Testis (tissue), 3 donors: ENCODE measurements around the gene NOSIP. TPM values are rescaled to one million over a fixed set of nuclear protein-coding genes. Genes with fewer than 3 reads are reported as not detected.
A peak's percentile ranks its signal among the peaks of the same experiment; 100 is the strongest.

Source experiments
- DNase-seq: peaks from one replicate; pipeline ENCODE4 v3.0.0-alpha.2; 2019
- H3K27ac ChIP-seq, 2 donors: fragments of 200-600 bp; sonication (generic); one replicate each; pipeline ENCODE4 v1.5.1; 2019
- H3K27me3 ChIP-seq: fragments of 200-600 bp; sonication (generic); one replicate; pipeline ENCODE4 v1.5.1; 2019
- H3K36me3 ChIP-seq: fragments of 200-600 bp; sonication (generic); one replicate; pipeline ENCODE4 v1.5.1; 2017; ENCODE audit warnings: low read depth; ENCODE audit errors: missing control alignments
- H3K4me1 ChIP-seq: fragments of 200-600 bp; sonication (generic); one replicate; pipeline ENCODE4 v1.5.1; 2019
- H3K4me3 ChIP-seq, 2 donors: fragments of 200-600 bp; sonication (generic); one replicate each; pipeline ENCODE4 v1.5.1; 2017 to 2019
- H3K9me3 ChIP-seq: fragments of 200-600 bp; sonication (generic); one replicate; pipeline ENCODE4 v1.5.1; 2017
- POLR2A ChIP-seq: fragments of 450-650 bp; IDR thresholded peaks from one replicate; pipeline ENCODE4 v1.6.1; 2017; ENCODE audit warnings: antibody characterized with exemption, mild to moderate bottlenecking, moderate library complexity
- WGBS, 2 donors: methylation state at CpG; one replicate each; pipeline ENCODE4 v1.1.5; 2018; 5-methylcytosine and 5-hydroxymethylcytosine counted together
- intact Hi-C: fragments of 100-400 bp; cut with DNase I; formaldehyde crosslinking; loops from one replicate; pipeline ENCODE4 v1.15.1; 2023; ENCODE audit warnings: low total_unique reads
- polyA plus RNA-seq: library from polyadenylated mRNA; stranded (reverse); fragments of 350-450 nt; fragmentation: Illumina TruSeq; extraction: RNeasy Lipid Tissue Mini Kit (QIAGEN cat#74804); gene quantifications from one replicate; pipeline ENCODE4 v1.2.3, GENCODE V29; 2014; ENCODE audit warnings: low read depth, low replicate concordance; ENCODE audit not compliant: insufficient read depth
- small RNA-seq, 2 donors: library from RNA; depleted of rRNA; stranded (forward); fragments of <200 nt; gene quantifications; one replicate each; pipeline ENCODE3, GENCODE V24; 2016
- total RNA-seq, 2 donors: library from RNA; depleted of rRNA; stranded (reverse); fragments of >200 nt; gene quantifications; one replicate each; pipeline ENCODE4 v1.2.3, GENCODE V29; 2016
- TF ChIP-seq, protein P1 (sequence below), 3 experiments: fragments of 450-650 bp in 2 of 3; fragments of 200-600 bp in 1 of 3; sonication (generic) in 1 of 3; IDR thresholded peaks; one replicate each; pipeline ENCODE4 v1.5.1; 2016 to 2019; ENCODE audit warnings: antibody characterized with exemption in 3 of 3, mild to moderate bottlenecking in 2 of 3, moderate library complexity in 1 of 3

NOSIP gene
- total and polyA plus RNA-seq, 3 donors from 2014 or later = 145 to 241 (median 151) TPM

DNA sequence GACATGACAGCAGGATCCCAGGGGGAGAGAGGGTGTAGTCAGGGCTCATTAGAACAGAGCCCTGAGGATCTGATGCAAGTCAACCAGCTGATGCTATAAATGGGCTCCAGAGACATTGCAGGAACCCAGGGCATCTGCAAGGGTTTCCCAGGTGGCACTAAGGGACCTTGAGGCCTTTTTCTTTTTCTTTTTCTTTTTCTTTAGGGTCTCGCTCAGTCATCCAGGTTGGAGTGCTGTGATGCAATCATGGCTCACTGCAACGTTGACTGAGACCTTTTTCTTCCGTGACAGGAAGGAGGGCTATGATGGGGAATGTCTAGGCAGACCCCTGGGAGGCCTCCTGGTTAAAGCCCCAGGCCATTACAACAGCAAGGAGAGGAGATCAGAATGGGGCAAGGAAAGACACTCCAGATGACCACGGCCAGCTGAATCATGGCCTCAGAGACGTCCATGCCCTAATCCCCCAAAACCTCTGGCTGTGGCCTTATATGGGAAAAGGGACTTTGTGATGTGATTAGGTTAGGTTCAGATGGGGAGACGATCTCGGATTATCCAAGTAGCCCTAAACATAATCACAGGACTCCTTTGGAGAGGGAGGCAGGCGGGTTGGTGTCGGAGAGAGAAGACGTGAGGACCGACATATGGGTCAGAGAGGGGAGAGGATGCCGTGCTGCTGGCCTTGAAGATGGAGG is 72.4 kb downstream of the NOSIP start:
- WGBS, 2 donors = 69 to 76% methylated on average over 12 of the region's 12 CpGs
- no peak overlapping the region for H3K27ac ChIP-seq
- H3K9me3 ChIP-seq = no peaks in the 10 kb centered on the region
- no peaks in the 10 kb centered on the region for H3K36me3 ChIP-seq
- H3K4me3 ChIP-seq = no peak overlapping the region
- peaks cover 13% of the 10 kb centered on the region for H3K4me1 ChIP-seq
- intact Hi-C loops = no loop called here
- TF ChIP-seq, protein P1, sequence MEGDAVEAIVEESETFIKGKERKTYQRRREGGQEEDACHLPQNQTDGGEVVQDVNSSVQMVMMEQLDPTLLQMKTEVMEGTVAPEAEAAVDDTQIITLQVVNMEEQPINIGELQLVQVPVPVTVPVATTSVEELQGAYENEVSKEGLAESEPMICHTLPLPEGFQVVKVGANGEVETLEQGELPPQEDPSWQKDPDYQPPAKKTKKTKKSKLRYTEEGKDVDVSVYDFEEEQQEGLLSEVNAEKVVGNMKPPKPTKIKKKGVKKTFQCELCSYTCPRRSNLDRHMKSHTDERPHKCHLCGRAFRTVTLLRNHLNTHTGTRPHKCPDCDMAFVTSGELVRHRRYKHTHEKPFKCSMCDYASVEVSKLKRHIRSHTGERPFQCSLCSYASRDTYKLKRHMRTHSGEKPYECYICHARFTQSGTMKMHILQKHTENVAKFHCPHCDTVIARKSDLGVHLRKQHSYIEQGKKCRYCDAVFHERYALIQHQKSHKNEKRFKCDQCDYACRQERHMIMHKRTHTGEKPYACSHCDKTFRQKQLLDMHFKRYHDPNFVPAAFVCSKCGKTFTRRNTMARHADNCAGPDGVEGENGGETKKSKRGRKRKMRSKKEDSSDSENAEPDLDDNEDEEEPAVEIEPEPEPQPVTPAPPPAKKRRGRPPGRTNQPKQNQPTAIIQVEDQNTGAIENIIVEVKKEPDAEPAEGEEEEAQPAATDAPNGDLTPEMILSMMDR (IDR thresholded peaks at IDR 0.05) = no peak
- no peak for TF ChIP-seq POLR2A
- H3K27me3 ChIP-seq = no peaks in the 10 kb centered on the region
- no peak for DNase-seq

DNA sequence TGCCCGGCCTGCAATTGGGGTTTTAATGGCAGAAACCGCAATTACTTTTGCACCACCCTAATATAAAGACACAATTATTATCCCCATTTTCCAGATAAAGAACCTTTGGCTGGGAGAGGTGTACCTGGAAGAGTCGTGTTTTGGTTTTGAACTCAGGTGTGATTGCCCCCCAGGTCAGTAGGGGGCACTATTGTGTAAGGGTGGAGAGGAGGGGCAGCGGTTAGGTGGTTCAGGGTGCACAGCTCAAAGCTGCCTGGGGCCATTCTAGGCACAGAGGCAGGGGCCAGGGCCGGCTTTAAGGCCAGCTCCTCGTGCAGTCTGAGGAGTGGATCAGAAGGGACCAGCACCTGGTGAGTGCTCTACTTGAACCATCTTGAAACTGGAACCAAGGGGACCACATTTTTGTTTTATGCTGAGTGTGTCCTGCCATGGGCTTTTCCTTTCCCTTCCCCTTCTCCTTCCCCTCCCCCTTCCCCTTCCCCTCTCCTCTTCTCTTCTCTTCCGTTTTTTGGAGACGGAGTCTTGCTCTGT is 73.7 kb downstream of the NOSIP start:
- Histone ChIP-seq H3K27me3 (no peaks in the 10 kb centered on the region), H3K4me3 (no peak overlapping the region), H3K9me3 (no peaks in the 10 kb centered on the region), H3K27ac (no peak overlapping the region), H3K4me1 (peaks cover 11% of the 10 kb centered on the region), H3K36me3 (no peaks in the 10 kb centered on the region)
- WGBS, 2 donors = 54 to 57% methylated on average over 8 of the region's 8 CpGs
- TF ChIP-seq POLR2A = no peak
- TF ChIP-seq, protein P1 (IDR thresholded peaks at IDR 0.05) = peak; percentile 15 to 70 (median 60)
- peak; percentile 56 for DNase-seq
- intact Hi-C loops = no loop called here

Small RNA genes within 50 kb of the gene (small RNA-seq; reads per million reads assigned to genes)
- 0 reads per million in 2 donors for gene RF00019

Other genes starting within 250 kb of the NOSIP start
- 10 to 100 TPM; 12.6 to 16.2 TPM for gene CD37, start 245.2 kb downstream of the NOSIP start, total RNA-seq
- gene CD37, start 245.2 kb downstream of the NOSIP start, polyA plus RNA-seq = 23.2 TPM
- 10 to 100 TPM; 12.6 to 20.8 TPM for gene TEAD2, start 218.1 kb downstream of the NOSIP start, total RNA-seq
- 29.6 TPM for gene TEAD2, start 218.1 kb downstream of the NOSIP start, polyA plus RNA-seq
- gene DKKL1, start 216.7 kb downstream of the NOSIP start, total RNA-seq = 100 to 1,000 TPM; 145 to 190 TPM
- 487 TPM for gene DKKL1, start 216.7 kb downstream of the NOSIP start, polyA plus RNA-seq
- 100 to 1,000 TPM in 1 of 2 donors, 10 to 100 TPM in 1; 72.8 to 102 TPM for gene KASH5, start 192.3 kb downstream of the NOSIP start, total RNA-seq
- 121 TPM for gene KASH5, start 192.3 kb downstream of the NOSIP start, polyA plus RNA-seq
- not detected for gene PTH2, start 157.1 kb downstream of the NOSIP start, total RNA-seq
- gene PTH2, start 157.1 kb downstream of the NOSIP start, polyA plus RNA-seq = not detected
- gene GFY, start 155.2 kb downstream of the NOSIP start, total RNA-seq = under 1 TPM; 0.24 to 0.62 TPM
- 0.80 TPM for gene GFY, start 155.2 kb downstream of the NOSIP start, polyA plus RNA-seq
- gene SLC17A7, start 139.0 kb downstream of the NOSIP start, total RNA-seq = 1 to 10 TPM; 2.2 to 2.7 TPM
- gene SLC17A7, start 139.0 kb downstream of the NOSIP start, polyA plus RNA-seq = 3.2 TPM
- gene PIH1D1, start 128.7 kb downstream of the NOSIP start, total RNA-seq = 10 to 100 TPM; 45.9 to 49.6 TPM
- gene PIH1D1, start 128.7 kb downstream of the NOSIP start, polyA plus RNA-seq = 55.3 TPM
- 10 to 100 TPM; 22.4 to 24.7 TPM for gene ALDH16A1, start 127.3 kb downstream of the NOSIP start, total RNA-seq
- gene ALDH16A1, start 127.3 kb downstream of the NOSIP start, polyA plus RNA-seq = 8.5 TPM
- gene FLT3LG, start 106.3 kb downstream of the NOSIP start, total RNA-seq = 1 to 10 TPM; 3.0 to 4.6 TPM
- 7.1 TPM for gene FLT3LG, start 106.3 kb downstream of the NOSIP start, polyA plus RNA-seq
- 1,000 to 10,000 TPM; 1,063 to 1,721 TPM for gene RPL13A, start 92.9 kb downstream of the NOSIP start, total RNA-seq
- 1,193 TPM for gene RPL13A, start 92.9 kb downstream of the NOSIP start, polyA plus RNA-seq
- gene RPS11, start 84.1 kb downstream of the NOSIP start, total RNA-seq = 1,000 to 10,000 TPM; 1,958 to 3,437 TPM
- gene RPS11, start 84.1 kb downstream of the NOSIP start, polyA plus RNA-seq = 2,108 TPM
- gene FCGRT, start 67.9 kb downstream of the NOSIP start, total RNA-seq = 10 to 100 TPM; 52.8 to 76.9 TPM
- gene FCGRT, start 67.9 kb downstream of the NOSIP start, polyA plus RNA-seq = 130 TPM
- gene RCN3, start 52.6 kb downstream of the NOSIP start, total RNA-seq = 10 to 100 TPM; 19.9 TPM
- gene RCN3, start 52.6 kb downstream of the NOSIP start, polyA plus RNA-seq = 42.1 TPM
- gene PRRG2, start 760 bp upstream of the NOSIP start, total RNA-seq = 1 to 10 TPM in 1 of 2 donors, under 1 TPM in 1; 0.71 to 1.9 TPM
- gene PRRG2, start 760 bp upstream of the NOSIP start, polyA plus RNA-seq = 3.0 TPM
- gene PRR12, start 10.6 kb upstream of the NOSIP start, total RNA-seq = 10 to 100 TPM; 32.8 to 33.1 TPM
- gene PRR12, start 10.6 kb upstream of the NOSIP start, polyA plus RNA-seq = 15.7 TPM
- 10 to 100 TPM; 39.3 to 41.5 TPM for gene RRAS, start 59.6 kb upstream of the NOSIP start, total RNA-seq
- gene RRAS, start 59.6 kb upstream of the NOSIP start, polyA plus RNA-seq = 69.2 TPM
- gene SCAF1, start 61.7 kb upstream of the NOSIP start, total RNA-seq = 10 to 100 TPM; 70.8 to 78.1 TPM
- 51.4 TPM for gene SCAF1, start 61.7 kb upstream of the NOSIP start, polyA plus RNA-seq
- 10 to 100 TPM; 50.1 to 51.6 TPM for gene IRF3, start 85.3 kb upstream of the NOSIP start, total RNA-seq
- gene IRF3, start 85.3 kb upstream of the NOSIP start, polyA plus RNA-seq = 34.9 TPM
- 10 to 100 TPM; 11.3 to 19.3 TPM for gene BCL2L12, start 85.4 kb upstream of the NOSIP start, total RNA-seq
- gene BCL2L12, start 85.4 kb upstream of the NOSIP start, polyA plus RNA-seq = 17.3 TPM
- 100 to 1,000 TPM; 192 to 272 TPM for gene PRMT1, start 96.7 kb upstream of the NOSIP start, total RNA-seq
- 201 TPM for gene PRMT1, start 96.7 kb upstream of the NOSIP start, polyA plus RNA-seq
- gene ADM5, start 109.0 kb upstream of the NOSIP start, total RNA-seq = 1 to 10 TPM; 2.9 to 5.0 TPM
- 2.2 TPM for gene ADM5, start 109.0 kb upstream of the NOSIP start, polyA plus RNA-seq
- gene CPT1C, start 110.6 kb upstream of the NOSIP start, total RNA-seq = 1 to 10 TPM; 8.8 to 9.8 TPM
- 17.1 TPM for gene CPT1C, start 110.6 kb upstream of the NOSIP start, polyA plus RNA-seq
- 100 to 1,000 TPM in 1 of 2 donors, 10 to 100 TPM in 1; 65.3 to 101 TPM for gene TSKS, start 182.8 kb upstream of the NOSIP start, total RNA-seq
- 137 TPM for gene TSKS, start 182.8 kb upstream of the NOSIP start, polyA plus RNA-seq
- 100 to 1,000 TPM; 301 to 358 TPM for gene AP2A1, start 186.4 kb upstream of the NOSIP start, total RNA-seq
- 226 TPM for gene AP2A1, start 186.4 kb upstream of the NOSIP start, polyA plus RNA-seq
- gene FUZ, start 232.7 kb upstream of the NOSIP start, total RNA-seq = 100 to 1,000 TPM in 1 of 2 donors, 10 to 100 TPM in 1; 56.0 to 101 TPM
- gene FUZ, start 232.7 kb upstream of the NOSIP start, polyA plus RNA-seq = 98.0 TPM
- 100 to 1,000 TPM; 244 to 246 TPM for gene MED25, start 237.7 kb upstream of the NOSIP start, total RNA-seq
- 156 TPM for gene MED25, start 237.7 kb upstream of the NOSIP start, polyA plus RNA-seq